Peyer's patch (tissue), 4 donors: ENCODE results near the gene ABHD11. TPM values are rescaled to one million over a fixed set of nuclear protein-coding genes. Genes with fewer than 3 reads are reported as not detected.
A peak's percentile ranks its signal among the peaks of the same experiment; 100 is the strongest.

Experiments
- DNase-seq, 3 donors: peaks; one replicate each; pipeline ENCODE4 v3.0.0-alpha.2; 2017 to 2019
- H3K27ac ChIP-seq, 4 donors: fragments of 200-600 bp; sonication (generic); one replicate each; pipeline ENCODE4 v1.5.1; 2016 to 2019
- H3K27me3 ChIP-seq, 2 donors: fragments of 200-600 bp; sonication (generic); one replicate each; pipeline ENCODE4 v1.5.1; 2019
- H3K36me3 ChIP-seq, 3 donors: fragments of 200-600 bp; sonication (generic); one replicate each; pipeline ENCODE4 v1.5.1; 2016 to 2019
- H3K4me1 ChIP-seq, 4 donors: fragments of 200-600 bp; sonication (generic); one replicate each; pipeline ENCODE4 v1.5.1; 2016 to 2019
- H3K4me3 ChIP-seq, 4 donors: fragments of 200-600 bp; sonication (generic); 1 replicate in 3 of 4; 2 replicates in 1 of 4; pipeline ENCODE4 v1.5.1; 2016 to 2019; ENCODE audit warnings: mild to moderate bottlenecking in 1 of 4
- H3K9me3 ChIP-seq, 4 donors: fragments of 200-600 bp; sonication (generic); one replicate each; pipeline ENCODE4 v1.5.1; 2016 to 2019; ENCODE audit warnings: mild to moderate bottlenecking in 1 of 4
- POLR2A ChIP-seq, 2 donors: fragments of 450-650 bp; IDR thresholded peaks; one replicate each; pipeline ENCODE4 v1.5.1; 2017; ENCODE audit warnings: antibody characterized with exemption in 2 of 2, mild to moderate bottlenecking in 2 of 2, moderate library complexity in 2 of 2
- total RNA-seq, 4 donors: library from RNA; depleted of rRNA; stranded (reverse); fragments of >200 nt; gene quantifications; one replicate each; pipeline ENCODE4 v1.1.0, GENCODE V29; 2016
- TF ChIP-seq, protein P1 (sequence below), 6 experiments: fragments of 450-650 bp in 4 of 6; fragments of 200-600 bp in 2 of 6; sonication (generic) in 1 of 6; IDR thresholded peaks; one replicate each; pipeline ENCODE4 v1.5.1; 2017 to 2019; ENCODE audit warnings: antibody characterized with exemption in 6 of 6, mild to moderate bottlenecking in 3 of 6, moderate library complexity in 1 of 6

Gene ABHD11
- total RNA-seq, 4 donors from 2014 or later = 65.9 to 156 (median 98.5) TPM

DNA sequence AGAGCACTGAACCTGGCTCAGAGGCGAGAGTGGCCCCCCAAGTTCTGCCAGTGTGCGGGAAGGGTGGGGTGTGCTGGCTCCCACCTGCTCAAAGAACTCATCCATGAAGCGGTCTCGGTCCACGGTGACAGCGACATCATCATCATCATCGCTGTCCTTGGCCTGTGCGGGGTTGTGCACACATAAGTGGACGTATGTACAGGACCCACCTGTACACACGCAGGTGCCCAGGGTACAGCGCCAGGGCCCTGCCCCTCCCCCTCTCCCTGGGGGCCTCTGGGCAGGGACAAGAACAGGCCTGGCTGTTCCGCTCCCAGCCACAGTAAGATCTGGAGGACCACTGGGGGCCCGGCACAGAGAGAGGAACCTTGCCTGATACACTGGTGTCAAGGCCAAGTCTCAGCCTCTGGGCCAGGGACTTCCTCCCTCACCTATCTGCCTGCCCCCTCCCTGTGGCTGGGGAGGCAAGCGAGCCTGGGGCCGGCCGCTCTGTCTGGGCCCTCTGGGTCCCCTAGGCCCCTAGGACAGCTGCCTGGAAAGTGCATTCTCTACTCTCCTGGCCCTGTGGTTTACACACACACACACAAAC lies 29.5 kb downstream of the ABHD11 start:
- TF ChIP-seq, protein P1, sequence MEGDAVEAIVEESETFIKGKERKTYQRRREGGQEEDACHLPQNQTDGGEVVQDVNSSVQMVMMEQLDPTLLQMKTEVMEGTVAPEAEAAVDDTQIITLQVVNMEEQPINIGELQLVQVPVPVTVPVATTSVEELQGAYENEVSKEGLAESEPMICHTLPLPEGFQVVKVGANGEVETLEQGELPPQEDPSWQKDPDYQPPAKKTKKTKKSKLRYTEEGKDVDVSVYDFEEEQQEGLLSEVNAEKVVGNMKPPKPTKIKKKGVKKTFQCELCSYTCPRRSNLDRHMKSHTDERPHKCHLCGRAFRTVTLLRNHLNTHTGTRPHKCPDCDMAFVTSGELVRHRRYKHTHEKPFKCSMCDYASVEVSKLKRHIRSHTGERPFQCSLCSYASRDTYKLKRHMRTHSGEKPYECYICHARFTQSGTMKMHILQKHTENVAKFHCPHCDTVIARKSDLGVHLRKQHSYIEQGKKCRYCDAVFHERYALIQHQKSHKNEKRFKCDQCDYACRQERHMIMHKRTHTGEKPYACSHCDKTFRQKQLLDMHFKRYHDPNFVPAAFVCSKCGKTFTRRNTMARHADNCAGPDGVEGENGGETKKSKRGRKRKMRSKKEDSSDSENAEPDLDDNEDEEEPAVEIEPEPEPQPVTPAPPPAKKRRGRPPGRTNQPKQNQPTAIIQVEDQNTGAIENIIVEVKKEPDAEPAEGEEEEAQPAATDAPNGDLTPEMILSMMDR (IDR thresholded peaks at IDR 0.05) = no peak
- no peak for TF ChIP-seq POLR2A (IDR thresholded peaks at IDR 0.05)
- Histone ChIP-seq H3K27ac (no peak overlapping the region), H3K4me3 (no peak overlapping the region), H3K9me3 (no peaks in the 10 kb centered on the region), H3K4me1 (peaks cover 0 to 14% (median 0%) of the 10 kb centered on the region in 4 donors), H3K36me3 (no peaks in the 10 kb centered on the region), H3K27me3 (no peaks in the 10 kb centered on the region)
- no peak for DNase-seq

DNA sequence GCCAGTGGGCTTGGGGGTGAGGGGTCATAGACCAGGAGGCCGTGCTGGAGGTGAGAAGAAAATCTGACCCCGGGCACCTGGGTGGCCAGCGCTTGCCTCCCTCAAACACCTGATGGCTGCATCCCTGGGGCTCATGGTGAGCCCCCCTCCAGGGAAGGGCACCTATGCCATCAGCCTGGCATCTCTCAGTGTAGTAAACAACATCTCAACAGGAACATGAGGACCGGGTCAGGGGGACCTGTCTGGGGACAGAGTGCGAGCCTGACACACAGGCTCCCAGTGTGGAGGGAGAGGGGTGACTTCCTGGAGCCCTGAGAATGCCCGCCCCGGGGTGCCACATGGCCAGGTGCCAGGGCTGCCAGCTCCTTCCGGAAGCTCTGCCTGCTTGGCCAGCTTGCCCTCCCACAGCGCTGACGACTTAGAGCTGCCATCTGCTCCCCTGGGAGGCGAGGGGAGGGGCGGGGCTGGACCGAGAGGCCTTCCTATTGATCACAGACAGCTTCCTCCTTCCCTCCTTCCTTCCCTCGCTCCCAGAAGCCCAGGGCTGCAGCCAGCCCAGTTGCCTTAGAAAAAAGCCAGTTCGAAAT lies 31.5 kb downstream of the ABHD11 start:
- no peak for TF ChIP-seq POLR2A (IDR thresholded peaks at IDR 0.05)
- TF ChIP-seq, protein P1 (IDR thresholded peaks at IDR 0.05) = no peak
- Histone ChIP-seq H3K4me1 (peaks cover 0 to 14% (median 0%) of the 10 kb centered on the region in 4 donors), H3K9me3 (no peaks in the 10 kb centered on the region), H3K36me3 (no peaks in the 10 kb centered on the region), H3K4me3 (no peak overlapping the region), H3K27me3 (no peaks in the 10 kb centered on the region), H3K27ac (peak overlapping the region in 2 of 4 donors; percentile 36 to 47)
- DNase-seq = peak; percentile 46 to 95 (median 92)

DNA sequence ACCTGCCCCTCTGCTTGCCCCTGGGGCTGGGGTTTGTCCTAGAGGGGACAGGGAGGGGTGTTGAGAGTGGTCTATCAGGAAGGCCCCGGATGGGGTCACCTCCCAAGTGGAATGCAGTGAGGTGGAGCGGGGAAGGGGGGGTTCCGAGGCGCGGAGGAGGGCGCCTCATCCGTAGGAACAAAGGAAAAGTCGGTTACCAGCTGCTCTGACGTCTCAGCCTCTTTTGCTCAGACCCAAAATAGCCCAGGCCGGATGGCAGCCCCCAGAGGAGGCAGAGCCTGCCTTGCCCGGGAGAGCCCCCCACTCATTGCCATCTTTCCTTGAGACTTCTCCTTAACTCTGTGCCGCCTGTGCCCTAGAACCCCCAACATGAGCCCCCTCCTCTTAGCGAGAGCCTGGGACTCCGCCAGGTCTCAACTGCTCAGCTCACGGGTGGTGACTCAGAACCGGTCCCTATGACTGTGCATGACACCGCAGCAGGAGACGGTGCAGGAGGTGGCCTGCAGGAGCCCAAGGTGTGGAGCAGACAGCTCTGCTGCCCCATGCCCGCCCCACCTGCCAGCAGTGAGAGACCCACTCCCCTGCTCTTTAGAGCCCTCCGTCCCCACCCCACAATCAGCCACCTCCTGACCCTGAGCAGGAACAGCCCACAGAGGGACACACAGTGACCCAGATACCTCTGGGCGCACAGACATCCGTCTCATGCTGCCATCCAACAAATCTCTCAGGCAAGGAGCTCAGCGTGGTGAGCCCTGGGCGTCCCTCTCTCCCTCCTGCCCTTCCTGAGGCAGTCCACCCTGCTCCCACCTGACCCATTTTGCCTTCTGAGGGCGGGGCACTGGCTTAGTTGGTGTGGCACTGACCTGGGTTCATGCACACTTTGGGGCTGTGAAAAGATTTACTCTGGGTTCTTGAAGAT lies 32.2 kb downstream of the ABHD11 start:
- Histone ChIP-seq H3K36me3 (no peaks in the 10 kb centered on the region), H3K27me3 (no peaks in the 10 kb centered on the region), H3K27ac (peak overlapping the region in 2 of 4 donors; percentile 36 to 47), H3K4me3 (no peak overlapping the region), H3K9me3 (no peaks in the 10 kb centered on the region), H3K4me1 (peaks cover 0 to 14% (median 0%) of the 10 kb centered on the region in 4 donors)
- no peak for TF ChIP-seq POLR2A (IDR thresholded peaks at IDR 0.05)
- TF ChIP-seq, protein P1 (IDR thresholded peaks at IDR 0.05) = no peak
- no peak for DNase-seq

DNA sequence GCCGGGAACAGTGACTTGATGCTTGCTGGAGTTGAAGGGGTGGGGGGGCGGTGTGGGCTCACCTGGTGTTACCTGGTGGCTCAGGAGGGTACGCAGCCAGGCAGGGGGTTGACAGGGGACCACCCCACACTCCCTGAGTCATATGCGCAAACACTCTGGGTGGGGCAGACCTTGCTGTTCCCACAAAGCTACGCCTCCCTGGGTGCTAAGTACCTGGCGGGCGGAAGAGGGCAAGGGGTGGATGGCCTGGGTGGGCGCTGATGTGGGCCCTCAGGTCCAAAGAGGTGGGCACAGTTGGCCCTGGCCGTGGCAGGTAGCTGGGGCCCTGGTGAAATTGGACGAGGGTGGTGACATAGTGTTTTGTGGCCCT lies 33.1 kb downstream of the ABHD11 start:
- Histone ChIP-seq H3K27ac (no peak overlapping the region), H3K36me3 (peaks cover 0 to under 1% (median 0%) of the 10 kb centered on the region in 3 donors), H3K9me3 (no peaks in the 10 kb centered on the region), H3K4me3 (no peak overlapping the region), H3K4me1 (peaks cover 0 to 14% (median 0%) of the 10 kb centered on the region in 4 donors), H3K27me3 (no peaks in the 10 kb centered on the region)
- DNase-seq = no peak
- TF ChIP-seq, protein P1 (IDR thresholded peaks at IDR 0.05) = no peak
- TF ChIP-seq POLR2A (IDR thresholded peaks at IDR 0.05) = no peak

DNA sequence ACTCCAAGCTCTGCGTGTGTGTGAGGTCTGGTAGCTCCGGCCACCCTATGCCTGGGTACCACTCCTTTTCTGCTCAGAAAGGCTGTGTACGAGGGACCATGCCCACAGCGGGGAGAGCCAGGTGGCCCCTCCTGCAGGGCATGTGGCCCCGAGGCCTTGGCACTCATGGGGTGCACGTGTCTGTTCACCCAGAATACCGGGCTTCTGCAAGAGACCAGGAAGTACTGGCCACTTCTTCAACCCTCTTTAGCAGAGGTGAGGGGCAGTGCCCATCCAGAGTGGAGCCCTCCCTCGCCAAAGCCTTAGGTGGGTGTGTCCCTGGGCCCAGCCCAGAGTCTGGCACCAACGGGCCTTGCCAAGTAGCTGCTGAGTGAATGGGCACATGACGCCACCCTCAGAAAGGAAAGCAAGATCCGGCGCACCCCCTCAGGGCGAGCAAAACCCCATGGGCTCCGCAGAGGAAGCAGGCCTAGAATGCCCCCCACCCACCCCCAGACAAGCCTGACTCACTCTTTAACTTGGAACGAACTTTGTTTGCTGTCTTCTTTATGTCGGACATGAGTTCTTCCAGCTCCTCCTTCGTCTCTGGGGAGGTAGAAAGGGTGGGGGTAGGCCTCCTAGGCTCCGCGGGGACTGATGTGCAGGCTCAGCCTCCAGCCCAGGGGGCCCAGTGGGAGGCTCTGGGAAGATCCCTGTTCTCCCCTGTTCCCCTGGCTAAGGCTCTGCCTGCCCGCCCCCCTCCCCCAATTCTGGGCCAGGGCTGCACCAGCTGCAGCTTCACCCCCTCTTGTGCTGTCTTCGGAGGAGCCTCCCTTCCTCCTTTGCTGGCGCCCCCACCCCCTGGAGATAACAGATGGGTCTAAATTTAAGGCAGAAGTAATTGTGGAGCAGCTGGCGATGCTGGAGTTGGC lies 33.7 kb downstream of the ABHD11 start:
- TF ChIP-seq POLR2A (IDR thresholded peaks at IDR 0.05) = no peak
- TF ChIP-seq, protein P1 (IDR thresholded peaks at IDR 0.05) = no peak
- peak overlapping the region in 1 of 4 donors; percentile 43 for H3K27ac ChIP-seq
- no peaks in the 10 kb centered on the region for H3K27me3 ChIP-seq
- H3K9me3 ChIP-seq = no peaks in the 10 kb centered on the region
- H3K4me1 ChIP-seq = peaks cover 0 to 14% (median 0%) of the 10 kb centered on the region in 4 donors
- DNase-seq = no peak
- H3K36me3 ChIP-seq = peaks cover 0 to 7% (median 0%) of the 10 kb centered on the region in 3 donors
- no peak overlapping the region for H3K4me3 ChIP-seq
